ENCODE data around the gene SLC8A1. TPM values are rescaled to one million over a fixed set of nuclear protein-coding genes. Genes with fewer than 3 reads are reported as not detected.

SLC8A1 gene
- total and polyA plus RNA-seq, 7 donors = 0.20 to 4.9 (median 2.3) TPM

DNA sequence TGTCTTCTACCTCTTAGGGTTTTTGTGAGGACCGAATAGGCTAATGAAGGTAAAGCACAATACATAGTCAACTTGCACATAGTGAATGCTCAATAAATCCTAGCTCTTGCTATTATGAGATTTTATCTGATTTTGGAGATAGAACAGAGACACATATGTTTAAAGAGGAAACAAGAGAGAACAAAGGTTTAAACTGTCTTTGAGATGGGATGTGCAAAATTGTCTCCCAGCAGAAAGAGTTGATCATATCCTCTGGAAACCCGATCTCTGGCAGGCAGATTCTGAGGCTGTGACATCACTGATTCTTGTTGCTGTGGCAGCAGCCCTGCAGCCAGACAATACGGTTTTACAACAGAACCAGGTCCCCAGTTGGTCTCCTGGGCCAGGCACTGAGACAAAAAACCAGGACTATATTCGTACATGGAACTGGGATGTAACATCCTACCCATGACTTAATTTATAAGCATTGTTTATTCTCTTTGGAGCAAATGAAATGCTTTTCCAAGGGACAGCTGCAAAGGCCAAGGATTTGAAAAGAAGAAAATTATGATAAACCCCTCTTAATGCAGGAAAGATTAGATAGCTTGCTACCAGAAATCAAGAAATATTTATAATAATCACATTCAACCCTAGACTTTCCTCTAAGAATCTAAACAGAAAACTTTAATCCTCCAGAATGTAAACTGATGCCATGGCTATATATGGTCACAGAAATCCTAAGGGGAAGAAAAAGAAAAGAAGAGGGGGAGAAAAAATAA, 80.2 kb downstream of the SLC8A1 start:
- intact Hi-C loops (cut with DNase I) = no loop called here
- peak; percentile 37 to 43 for DNase-seq
- TF ChIP-seq, protein P1, sequence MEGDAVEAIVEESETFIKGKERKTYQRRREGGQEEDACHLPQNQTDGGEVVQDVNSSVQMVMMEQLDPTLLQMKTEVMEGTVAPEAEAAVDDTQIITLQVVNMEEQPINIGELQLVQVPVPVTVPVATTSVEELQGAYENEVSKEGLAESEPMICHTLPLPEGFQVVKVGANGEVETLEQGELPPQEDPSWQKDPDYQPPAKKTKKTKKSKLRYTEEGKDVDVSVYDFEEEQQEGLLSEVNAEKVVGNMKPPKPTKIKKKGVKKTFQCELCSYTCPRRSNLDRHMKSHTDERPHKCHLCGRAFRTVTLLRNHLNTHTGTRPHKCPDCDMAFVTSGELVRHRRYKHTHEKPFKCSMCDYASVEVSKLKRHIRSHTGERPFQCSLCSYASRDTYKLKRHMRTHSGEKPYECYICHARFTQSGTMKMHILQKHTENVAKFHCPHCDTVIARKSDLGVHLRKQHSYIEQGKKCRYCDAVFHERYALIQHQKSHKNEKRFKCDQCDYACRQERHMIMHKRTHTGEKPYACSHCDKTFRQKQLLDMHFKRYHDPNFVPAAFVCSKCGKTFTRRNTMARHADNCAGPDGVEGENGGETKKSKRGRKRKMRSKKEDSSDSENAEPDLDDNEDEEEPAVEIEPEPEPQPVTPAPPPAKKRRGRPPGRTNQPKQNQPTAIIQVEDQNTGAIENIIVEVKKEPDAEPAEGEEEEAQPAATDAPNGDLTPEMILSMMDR (IDR thresholded peaks at IDR 0.05) = no peak
- 26 to 33% (median 29%) methylated on average over 4 of the region's 4 CpGs for WGBS, 3 donors
- Histone ChIP-seq H3K4me1 (peaks cover 13% of the 10 kb centered on the region), H3K9me3 (no peaks in the 10 kb centered on the region), H3K36me3 (ENCODE audit: insufficient read depth in 1 of 2, low read depth in 1 of 2) (no peaks in the 10 kb centered on the region), H3K27ac (no peak overlapping the region), H3K27me3 (ENCODE audit: insufficient read depth in 3 of 3, low read length in 2 of 3) (no peaks in the 10 kb centered on the region), H3K4me3 (no peak overlapping the region)
- peak in 1 of 4 donors; percentile 46 for ATAC-seq

DNA sequence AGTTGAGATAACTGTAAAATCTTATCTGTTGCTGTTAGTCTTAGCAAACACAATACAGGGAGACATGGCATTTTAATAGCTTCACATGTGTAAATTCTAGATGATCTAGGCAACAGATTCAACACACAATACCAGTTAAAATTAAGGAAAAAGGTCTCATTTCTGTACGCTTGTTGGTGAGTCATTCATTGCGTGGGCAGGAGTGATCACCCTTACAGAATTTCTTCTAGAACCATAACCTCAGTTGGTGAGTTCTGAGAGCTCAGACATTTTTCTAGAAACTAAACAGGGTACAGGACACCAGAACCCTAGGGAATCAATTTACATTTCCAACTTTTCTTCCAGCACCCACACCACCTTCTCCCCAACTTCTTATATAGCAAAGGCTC, 81.9 kb downstream of the SLC8A1 start:
- no peak for DNase-seq
- H3K4me3 ChIP-seq = no peak overlapping the region
- no peak overlapping the region for H3K27ac ChIP-seq

DNA sequence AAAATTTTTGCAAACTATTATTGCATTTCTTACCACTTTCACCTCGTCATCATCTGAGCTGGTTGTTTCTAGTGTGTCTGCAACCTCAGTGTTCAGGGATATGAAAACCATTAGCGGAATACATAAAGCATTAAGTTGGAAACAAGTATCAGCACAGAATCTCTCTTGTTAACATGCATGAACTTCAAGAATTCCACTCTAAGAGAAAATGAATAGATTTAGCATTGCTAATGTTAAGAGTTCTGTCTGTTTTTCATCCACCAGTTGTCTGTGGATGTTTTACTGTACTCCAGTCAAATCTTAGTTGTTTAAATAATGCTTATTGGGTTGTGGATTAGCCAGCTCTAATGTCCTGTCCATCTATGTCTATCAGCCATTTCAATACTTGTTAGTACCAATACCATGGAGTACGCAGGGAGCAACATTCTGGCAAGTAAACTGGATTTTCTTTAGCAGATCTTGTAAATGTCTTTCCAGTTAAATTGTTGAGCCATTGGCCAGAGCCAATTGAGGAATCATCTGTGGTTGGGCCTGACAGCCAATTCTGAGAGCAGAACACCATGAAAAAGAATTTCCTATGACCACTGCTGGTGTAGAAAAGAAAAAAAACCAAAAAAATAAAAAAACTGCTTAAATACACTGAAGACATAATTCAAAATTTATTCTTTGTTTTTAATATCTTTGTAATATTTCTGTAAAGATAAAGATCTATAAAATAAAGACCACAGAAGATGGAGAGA, 82.5 kb downstream of the SLC8A1 start:
- 83 to 91% (median 84%) methylated on average over 3 of the region's 3 CpGs for WGBS, 3 donors
- Histone ChIP-seq H3K9me3 (no peaks in the 10 kb centered on the region), H3K4me3 (no peak overlapping the region), H3K36me3 (ENCODE audit: insufficient read depth in 1 of 2, low read depth in 1 of 2) (no peaks in the 10 kb centered on the region), H3K27me3 (ENCODE audit: insufficient read depth in 3 of 3, low read length in 2 of 3) (no peaks in the 10 kb centered on the region), H3K4me1 (peaks cover 13% of the 10 kb centered on the region), H3K27ac (no peak overlapping the region)
- DNase-seq (no peak), ATAC-seq (no peak)
- TF ChIP-seq, protein P1 (IDR thresholded peaks at IDR 0.05) = no peak
- intact Hi-C loops (cut with DNase I) = no loop called here

More for the DNA sequence above, 81.9 kb downstream of the SLC8A1 start:
- peaks cover 13% of the 10 kb centered on the region for H3K4me1 ChIP-seq
- TF ChIP-seq, protein P1 (IDR thresholded peaks at IDR 0.05) = no peak
- no peaks in the 10 kb centered on the region for H3K27me3 ChIP-seq (ENCODE audit: insufficient read depth in 3 of 3, low read length in 2 of 3)
- no peaks in the 10 kb centered on the region for H3K36me3 ChIP-seq (ENCODE audit: insufficient read depth in 1 of 2, low read depth in 1 of 2)
- intact Hi-C loops (cut with DNase I) = no loop called here
- 94 to 96% (median 96%) methylated on average over 2 of the region's 2 CpGs for WGBS, 3 donors
- no peak for ATAC-seq
- no peaks in the 10 kb centered on the region for H3K9me3 ChIP-seq

DNA sequence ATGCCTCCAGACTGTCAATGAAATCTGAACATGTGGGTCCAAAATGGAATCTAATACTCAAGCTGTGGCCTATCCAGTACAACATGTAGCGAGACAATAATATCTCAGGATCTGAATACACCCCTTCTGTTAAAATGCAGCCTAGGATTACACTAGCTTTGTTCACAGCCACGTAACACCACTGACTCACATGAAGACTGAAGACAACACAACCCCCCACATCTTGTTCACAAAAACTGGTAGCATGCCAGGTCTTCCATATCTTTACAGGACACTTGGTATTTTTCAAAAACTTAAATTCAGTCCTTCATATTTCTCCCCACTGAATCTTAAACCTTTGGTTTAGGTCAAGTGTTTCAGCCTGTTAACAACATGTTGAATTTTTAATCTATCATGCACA, 84.2 kb downstream of the SLC8A1 start:
- Histone ChIP-seq H3K36me3 (ENCODE audit: insufficient read depth in 1 of 2, low read depth in 1 of 2) (no peaks in the 10 kb centered on the region), H3K4me3 (no peak overlapping the region), H3K4me1 (peaks cover 12% of the 10 kb centered on the region), H3K9me3 (no peaks in the 10 kb centered on the region), H3K27me3 (ENCODE audit: insufficient read depth in 3 of 3, low read length in 2 of 3) (no peaks in the 10 kb centered on the region), H3K27ac (no peak overlapping the region)
- intact Hi-C loops (cut with DNase I) = no loop called here
- ATAC-seq (no peak), DNase-seq (no peak)
- TF ChIP-seq, protein P1 (IDR thresholded peaks at IDR 0.05) = no peak
- WGBS, 3 donors = 92 to 95% (median 94%) methylated on average over 2 of the region's 2 CpGs

Measured in psoas muscle (tissue), 8 donors.